ENCODE results near the gene IKZF4.
"Not testable (repeated sequence)": the region's sequence is repeated elsewhere in the genome, so short reads cannot be mapped to it uniquely, and the experiment has no call there.

Gene IKZF4

GRCh38 chr12:55997535-55997859 lies 23.3 kb upstream of the IKZF4 start:
- FAIRE-seq (peak; percentile 20), DNase-seq (ENCODE audit: low spot score) (no peak)

GRCh38 chr12:55999522-55999921 lies 21.3 kb upstream of the IKZF4 start:
- not testable (repeated sequence) for DNase-seq (ENCODE audit: low spot score); FAIRE-seq

- DNase-seq (ENCODE audit: low spot score), result not testable (repeated sequence)
Observed at GRCh38 chr12:55999999-56000540, 20.8 kb upstream of the IKZF4 start.

GRCh38 chr12:56001487-56002100 lies 19.2 kb upstream of the IKZF4 start:
- DNase-seq (ENCODE audit: low spot score) (no peak), FAIRE-seq (no peak)

More at GRCh38 chr12:55999999-56000540, 20.8 kb upstream of the IKZF4 start:
- FAIRE-seq, result not testable (repeated sequence)

- FAIRE-seq; DNase-seq (ENCODE audit: low spot score): not testable (repeated sequence)
Observed at GRCh38 chr12:56003376-56003775, 17.5 kb upstream of the IKZF4 start.

GRCh38 chr12:56004211-56004610 lies 16.6 kb upstream of the IKZF4 start:
- no peak for DNase-seq (ENCODE audit: low spot score)
- no peak for FAIRE-seq

GRCh38 chr12:56007564-56008559 lies 13.0 kb upstream of the IKZF4 start:
- FAIRE-seq, result no peak
- DNase-seq (ENCODE audit: low spot score), result peak; percentile 79

GRCh38 chr12:56010111-56010570 lies 10.7 kb upstream of the IKZF4 start:
- no peak for DNase-seq (ENCODE audit: low spot score)
- FAIRE-seq, result no peak

- no peak for FAIRE-seq
- DNase-seq (ENCODE audit: low spot score), result no peak
Observed at GRCh38 chr12:56011509-56012090, 9.2 kb upstream of the IKZF4 start.

GRCh38 chr12:56013482-56013881 lies 7.4 kb upstream of the IKZF4 start:
- DNase-seq (ENCODE audit: low spot score) (no peak), FAIRE-seq (no peak)

GRCh38 chr12:56014205-56014604 lies 6.6 kb upstream of the IKZF4 start:
- DNase-seq (ENCODE audit: low spot score) (no peak), FAIRE-seq (no peak)

- FAIRE-seq (no peak), DNase-seq (ENCODE audit: low spot score) (no peak)
Observed at GRCh38 chr12:56017181-56017580, 3.7 kb upstream of the IKZF4 start.

- no peak for DNase-seq (ENCODE audit: low spot score)
- no peak for FAIRE-seq
Observed at GRCh38 chr12:56018356-56018755, 2.5 kb upstream of the IKZF4 start.

GRCh38 chr12:56021889-56022497 lies 1.1 kb downstream of the IKZF4 start:
- DNase-seq (ENCODE audit: low spot score) (no peak), FAIRE-seq (no peak)

- DNase-seq (ENCODE audit: low spot score), result no peak
- no peak for FAIRE-seq
Observed at GRCh38 chr12:56028511-56029165, 7.8 kb downstream of the IKZF4 start.

GRCh38 chr12:56029166-56029519 lies 8.3 kb downstream of the IKZF4 start:
- FAIRE-seq (no peak), DNase-seq (ENCODE audit: low spot score) (no peak)

- FAIRE-seq (no peak), DNase-seq (ENCODE audit: low spot score) (peak; percentile 47)
Observed at GRCh38 chr12:56029666-56030293, 8.9 kb downstream of the IKZF4 start.

- DNase-seq (ENCODE audit: low spot score), result no peak
- no peak for FAIRE-seq
Observed at GRCh38 chr12:56031987-56032386, 11.1 kb downstream of the IKZF4 start.

- DNase-seq (ENCODE audit: low spot score) (no peak), FAIRE-seq (no peak)
Observed at GRCh38 chr12:56034586-56035332, 13.9 kb downstream of the IKZF4 start.

GRCh38 chr12:56037161-56037560 lies 16.3 kb downstream of the IKZF4 start:
- FAIRE-seq (no peak), DNase-seq (ENCODE audit: low spot score) (no peak)
